Endothelial cell of umbilical vein (primary cell): ENCODE results near the gene MAPK8IP3. TPM values are rescaled to one million over a fixed set of nuclear protein-coding genes. Genes with fewer than 3 reads are reported as not detected.

Experiments
- BruUV-seq: library from RNA; stranded (reverse); fragments of 400-500 nt; replicated peaks from 2 replicates; lab custom pipeline; 2021; lab: Mats Ljungman, UMichigan
- CTCF ChIA-PET: fragments of 300-600, 350-600 bp; sonication (Branson Sonifier 250); formaldehyde crosslinking; loops from one replicate; lab custom pipeline; 2021; ENCODE audit warnings: antibody characterized with exemption, inconsistent platforms; lab: Charles Lee
- POLR2A ChIA-PET: fragments of 300-600, 350-600 bp; sonication (Branson Sonifier 250); formaldehyde crosslinking; loops from one replicate; lab custom pipeline; 2021; ENCODE audit warnings: antibody characterized with exemption, inconsistent platforms; lab: Charles Lee
- DNase-seq: peaks from one replicate; pipeline ENCODE4 v3.0.0-alpha.2; 2011; ENCODE audit warnings: low read depth, low spot score
- FAIRE-seq: peaks from 2 replicates; lab custom pipeline; 2011; peaks lifted over from hg19 to GRCh38; lab: Jason Lieb, UNC
- H2AFZ ChIP-seq: 2 replicates; pipeline ENCODE4 v1.6.0; 2012; ENCODE audit warnings: low read depth, low read length, control low read depth, inconsistent platforms
- H3K27ac ChIP-seq: 2 replicates; pipeline ENCODE4 v1.5.1; 2011; ENCODE audit warnings: low read depth, mild to moderate bottlenecking, control low read depth, low read length, moderate library complexity; ENCODE audit not compliant: insufficient read depth
- H3K27me3 ChIP-seq, 2 experiments: 2 replicates each; pipeline versions ENCODE4 v1.6.0 to v1.6.1; 2011; ENCODE audit warnings: low read length in 2 of 2, mixed read lengths in 1 of 2; ENCODE audit not compliant: control insufficient read depth in 2 of 2, insufficient read depth in 2 of 2
- H3K36me3 ChIP-seq, 2 experiments: 2 replicates in 1 of 2; 3 replicates in 1 of 2; pipeline ENCODE4 v1.5.1; 2011; ENCODE audit warnings: low read length in 2 of 2, mild to moderate bottlenecking in 1 of 2, moderate library complexity in 1 of 2; ENCODE audit not compliant: control insufficient read depth in 2 of 2, insufficient read depth in 2 of 2; ENCODE audit errors: extremely low read depth in 1 of 2
- H3K4me1 ChIP-seq: 3 replicates; pipeline ENCODE4 v1.5.1; 2011; ENCODE audit warnings: mild to moderate bottlenecking, low read length; ENCODE audit not compliant: control insufficient read depth, insufficient read depth; ENCODE audit errors: extremely low read depth
- H3K4me2 ChIP-seq: 2 replicates; pipeline ENCODE4 v1.6.1; 2011; ENCODE audit warnings: low read length, control low read depth, mixed read lengths; ENCODE audit not compliant: insufficient read depth
- H3K4me3 ChIP-seq, 3 experiments: fragments of 200-600 bp in 1 of 3; sonication (generic), shearing (Covaris generic) in 1 of 3; replicated peaks in 1 of 3; 2 replicates each; pipeline ENCODE4 v1.5.1; 2011 to 2016; ENCODE audit warnings: control low read depth in 3 of 3, low read length in 3 of 3, mild to moderate bottlenecking in 2 of 3, inconsistent platforms in 1 of 3, low read depth in 1 of 3, moderate library complexity in 1 of 3; ENCODE audit not compliant: insufficient read depth in 1 of 3
- H3K79me2 ChIP-seq: 2 replicates; pipeline ENCODE4 v1.6.0; 2012; ENCODE audit warnings: low read length, inconsistent platforms; ENCODE audit not compliant: control insufficient read depth, insufficient read depth
- H3K9ac ChIP-seq: replicated peaks from 2 replicates; pipeline ENCODE3; 2011; ENCODE audit warnings: low read length, control low read depth; ENCODE audit not compliant: insufficient read depth; ENCODE audit errors: extremely low read depth
- H3K9me1 ChIP-seq: replicated peaks from 3 replicates; pipeline ENCODE4 v1.6.0; 2011; ENCODE audit warnings: mild to moderate bottlenecking, low read length; ENCODE audit not compliant: control insufficient read depth, insufficient read depth; ENCODE audit errors: extremely low read depth
- H3K9me3 ChIP-seq: replicated peaks from 2 replicates; pipeline ENCODE4 v1.5.1; 2012; ENCODE audit warnings: low read length, inconsistent platforms; ENCODE audit not compliant: control insufficient read depth, insufficient read depth
- H4K20me1 ChIP-seq: replicated peaks from 2 replicates; pipeline ENCODE3; 2011; ENCODE audit warnings: mild to moderate bottlenecking, low read length; ENCODE audit not compliant: control insufficient read depth, insufficient read depth; ENCODE audit errors: extremely low read depth
- FOS ChIP-seq: IDR thresholded peaks from 2 replicates; pipeline ENCODE4 v1.6.1; 2011; ENCODE audit warnings: mild to moderate bottlenecking, low read length, moderate library complexity, borderline replicate concordance; ENCODE audit not compliant: insufficient read depth
- GATA2 ChIP-seq: IDR thresholded peaks from 2 replicates; pipeline ENCODE4 v1.7.0; 2011; ENCODE audit warnings: low read depth, mild to moderate bottlenecking, moderate library complexity, mixed read lengths, low read length; ENCODE audit not compliant: insufficient read length, insufficient read depth
- MYC ChIP-seq: IDR thresholded peaks from one replicate; pipeline ENCODE4 v1.6.1; 2011; ENCODE audit warnings: mild to moderate bottlenecking, low read depth, low read length
- dilution Hi-C: fragments of 300-500 bp; cut with MboI; formaldehyde crosslinking; loops from one replicate; pipeline ENCODE4 v1.15.0; 2019; ENCODE audit warnings: low sequenced_read_pairs; ENCODE audit not compliant: extremely low pct_ligation_motif_present
- intact Hi-C: fragments of 100-400 bp; cut with micrococcal nuclease; formaldehyde crosslinking; loops from one replicate; pipeline ENCODE4 v1.10.0; 2022
- polyA plus RNA-seq, 4 experiments: library from polyadenylated mRNA; depleted of rRNA in 3 of 4; stranded (reverse) in 3 of 4; unstranded in 1 of 4; fragments of >200 nt; gene quantifications; 2 replicates each; pipeline versions ENCODE4 v1.2.1 to v1.2.3, GENCODE V29; 2011 to 2012; ENCODE audit warnings: missing spikeins in 1 of 4
- total RNA-seq: library from RNA; stranded (reverse); gene quantifications from 2 replicates; pipeline ENCODE4 v1.2.3, GENCODE V29; 2021
- TF ChIP-seq, protein P1 (sequence below), 2 donors: IDR thresholded peaks; 1 replicate in 1 of 2; 2 replicates in 1 of 2; pipeline ENCODE4 v1.5.1; 2011; ENCODE audit warnings: low read length in 2 of 2, mild to moderate bottlenecking in 2 of 2, moderate library complexity in 2 of 2, control low read depth in 1 of 2, inconsistent platforms in 1 of 2, low read depth in 1 of 2; ENCODE audit not compliant: insufficient read depth in 1 of 2; ENCODE audit errors: extremely low read depth in 1 of 2

The MAPK8IP3 gene
- total and polyA plus RNA-seq, 2 donors (not counting 3 experiments of a cell fraction or from before 2014, with no cell fraction given): 40.7 to 92.2 TPM

DNA sequence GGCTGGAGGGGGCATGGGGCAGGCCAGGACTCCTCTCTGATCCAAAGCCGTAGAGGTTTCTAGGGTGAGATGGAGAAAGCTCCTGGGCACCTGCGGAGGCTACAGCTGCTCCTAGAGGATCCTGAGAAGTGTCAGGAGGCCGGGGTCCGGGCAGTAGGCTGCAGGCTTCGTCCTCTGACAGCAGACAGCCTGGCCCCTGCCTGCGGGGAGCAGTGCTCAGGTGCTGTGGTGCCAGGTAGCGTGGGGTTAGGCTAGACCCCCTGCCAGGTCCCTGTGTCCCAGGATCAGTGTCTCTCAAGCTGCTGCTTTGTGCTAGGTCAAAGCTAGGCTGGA, 68.4 kb downstream of the MAPK8IP3 start:
- ChIA-PET CTCF (interaction anchor here (1.1 to 2.0 kb wide), 2 partner anchors 8 to 49 kb away, joined by 9 to 16 read pairs; partner anchors contain the start of genes NUBP2 and SPSB3), POLR2A (interaction anchor here (1.4 kb wide), 1 partner anchor 8 kb away, joined by 6 read pairs; the partner anchor contains the start of genes NUBP2 and SPSB3)
- Histone ChIP-seq H3K4me1 (peaks cover 19% of the 10 kb centered on the region), H4K20me1 (no peaks in the 10 kb centered on the region), H3K9me3 (no peaks in the 10 kb centered on the region), H3K27me3 (no peaks in the 10 kb centered on the region), H3K4me2 (peak overlapping the region; percentile 45), H3K27ac (no peak overlapping the region), H3K79me2 (peaks cover 17% of the 10 kb centered on the region), H3K9ac (no peak overlapping the region), H3K9me1 (no peaks in the 10 kb centered on the region), H2AFZ (no peak overlapping the region), H3K36me3 (peaks cover 0 to 34% of the 10 kb centered on the region in 2 experiments), H3K4me3 (peak overlapping the region in 2 of 3 experiments; percentile 54 to 83)
- dilution Hi-C loops: no loop called here
- TF ChIP-seq, protein P1, sequence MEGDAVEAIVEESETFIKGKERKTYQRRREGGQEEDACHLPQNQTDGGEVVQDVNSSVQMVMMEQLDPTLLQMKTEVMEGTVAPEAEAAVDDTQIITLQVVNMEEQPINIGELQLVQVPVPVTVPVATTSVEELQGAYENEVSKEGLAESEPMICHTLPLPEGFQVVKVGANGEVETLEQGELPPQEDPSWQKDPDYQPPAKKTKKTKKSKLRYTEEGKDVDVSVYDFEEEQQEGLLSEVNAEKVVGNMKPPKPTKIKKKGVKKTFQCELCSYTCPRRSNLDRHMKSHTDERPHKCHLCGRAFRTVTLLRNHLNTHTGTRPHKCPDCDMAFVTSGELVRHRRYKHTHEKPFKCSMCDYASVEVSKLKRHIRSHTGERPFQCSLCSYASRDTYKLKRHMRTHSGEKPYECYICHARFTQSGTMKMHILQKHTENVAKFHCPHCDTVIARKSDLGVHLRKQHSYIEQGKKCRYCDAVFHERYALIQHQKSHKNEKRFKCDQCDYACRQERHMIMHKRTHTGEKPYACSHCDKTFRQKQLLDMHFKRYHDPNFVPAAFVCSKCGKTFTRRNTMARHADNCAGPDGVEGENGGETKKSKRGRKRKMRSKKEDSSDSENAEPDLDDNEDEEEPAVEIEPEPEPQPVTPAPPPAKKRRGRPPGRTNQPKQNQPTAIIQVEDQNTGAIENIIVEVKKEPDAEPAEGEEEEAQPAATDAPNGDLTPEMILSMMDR (IDR thresholded peaks at IDR 0.05; ENCODE audit: extremely low read depth in 1 of 2, insufficient read depth in 1 of 2, low read depth in 1 of 2, low read length in 2 of 2): no peak
- no peak for TF ChIP-seq MYC
- no peak for TF ChIP-seq FOS
- no peak for TF ChIP-seq GATA2
- no TSS peak for BruUV-seq
- FAIRE-seq: no peak
- intact Hi-C loops: no loop called here
- no peak for DNase-seq
